Measurements from ENCODE around the gene EIPR1.

EIPR1 gene

GRCh38 chr2:3341336-3341735, 36.3 kb downstream of the EIPR1 start:
- in situ Hi-C loops (cut with MboI; ENCODE audit: low sequenced_read_pairs, unreplicated experiment), result no loop called here
- TF ChIP-seq, protein P1, sequence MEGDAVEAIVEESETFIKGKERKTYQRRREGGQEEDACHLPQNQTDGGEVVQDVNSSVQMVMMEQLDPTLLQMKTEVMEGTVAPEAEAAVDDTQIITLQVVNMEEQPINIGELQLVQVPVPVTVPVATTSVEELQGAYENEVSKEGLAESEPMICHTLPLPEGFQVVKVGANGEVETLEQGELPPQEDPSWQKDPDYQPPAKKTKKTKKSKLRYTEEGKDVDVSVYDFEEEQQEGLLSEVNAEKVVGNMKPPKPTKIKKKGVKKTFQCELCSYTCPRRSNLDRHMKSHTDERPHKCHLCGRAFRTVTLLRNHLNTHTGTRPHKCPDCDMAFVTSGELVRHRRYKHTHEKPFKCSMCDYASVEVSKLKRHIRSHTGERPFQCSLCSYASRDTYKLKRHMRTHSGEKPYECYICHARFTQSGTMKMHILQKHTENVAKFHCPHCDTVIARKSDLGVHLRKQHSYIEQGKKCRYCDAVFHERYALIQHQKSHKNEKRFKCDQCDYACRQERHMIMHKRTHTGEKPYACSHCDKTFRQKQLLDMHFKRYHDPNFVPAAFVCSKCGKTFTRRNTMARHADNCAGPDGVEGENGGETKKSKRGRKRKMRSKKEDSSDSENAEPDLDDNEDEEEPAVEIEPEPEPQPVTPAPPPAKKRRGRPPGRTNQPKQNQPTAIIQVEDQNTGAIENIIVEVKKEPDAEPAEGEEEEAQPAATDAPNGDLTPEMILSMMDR (IDR thresholded peaks at IDR 0.05; ENCODE audit: borderline replicate concordance, control extremely low read depth, extremely low read depth, insufficient read depth, missing control alignments), result no peak
- no peak for DNase-seq (ENCODE audit: low spot score)

GRCh38 chr2:3340144-3340543, 37.5 kb downstream of the EIPR1 start:
- in situ Hi-C loops (cut with MboI; ENCODE audit: low sequenced_read_pairs, unreplicated experiment), result no loop called here
- DNase-seq (ENCODE audit: low spot score), result no peak
- TF ChIP-seq, protein P1 (IDR thresholded peaks at IDR 0.05; ENCODE audit: borderline replicate concordance, control extremely low read depth, extremely low read depth, insufficient read depth, missing control alignments), result no peak

DNA sequence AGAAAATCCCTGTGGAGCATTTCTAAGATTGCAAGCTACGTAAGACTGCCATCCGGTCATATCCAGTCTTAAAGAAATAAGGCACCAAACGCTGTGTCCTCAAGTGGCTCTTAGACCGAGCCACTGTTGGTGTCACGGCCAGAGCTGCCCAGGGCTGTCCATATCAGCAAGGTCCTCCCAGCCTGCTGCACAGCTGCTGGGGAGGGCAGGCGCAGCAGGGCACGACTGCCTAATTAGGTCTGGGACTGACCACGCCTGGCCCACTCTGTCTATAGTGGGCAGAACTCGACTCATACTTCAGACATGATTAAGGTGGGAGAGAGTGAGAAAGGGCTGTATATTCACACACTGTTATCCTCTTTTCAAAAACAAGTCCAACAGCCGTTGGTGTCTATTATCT, 39.3 kb downstream of the EIPR1 start:
- in situ Hi-C loops (cut with MboI; ENCODE audit: low sequenced_read_pairs, unreplicated experiment), result no loop called here
- DNase-seq (ENCODE audit: low spot score), result no peak
- TF ChIP-seq, protein P1 (IDR thresholded peaks at IDR 0.05; ENCODE audit: borderline replicate concordance, control extremely low read depth, extremely low read depth, insufficient read depth, missing control alignments), result no peak

DNA sequence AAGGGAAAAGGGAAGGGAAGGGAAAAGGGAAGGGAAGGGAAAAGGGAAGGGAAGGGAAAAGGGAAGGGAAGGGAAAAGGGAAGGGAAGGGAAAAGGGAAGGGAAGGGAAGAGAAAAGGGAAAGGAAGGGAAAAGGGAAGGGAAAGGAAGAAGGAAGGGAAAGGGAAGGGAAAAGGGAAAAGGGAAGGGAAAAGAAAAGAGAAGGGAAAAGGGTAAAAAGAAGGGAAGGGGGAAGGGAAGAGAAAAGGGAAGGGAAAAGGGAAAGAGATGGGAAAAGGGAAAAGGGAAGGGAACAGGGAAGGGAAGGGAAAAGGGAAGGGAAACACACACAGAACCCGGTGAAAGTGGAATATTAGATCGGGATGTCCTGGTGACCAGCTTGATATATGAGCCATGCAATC, 40.8 kb downstream of the EIPR1 start:
- no peak for DNase-seq (ENCODE audit: low spot score)
- in situ Hi-C loops (cut with MboI; ENCODE audit: low sequenced_read_pairs, unreplicated experiment), result no loop called here
- TF ChIP-seq, protein P1 (IDR thresholded peaks at IDR 0.05; ENCODE audit: borderline replicate concordance, control extremely low read depth, extremely low read depth, insufficient read depth, missing control alignments), result no peak

DNA sequence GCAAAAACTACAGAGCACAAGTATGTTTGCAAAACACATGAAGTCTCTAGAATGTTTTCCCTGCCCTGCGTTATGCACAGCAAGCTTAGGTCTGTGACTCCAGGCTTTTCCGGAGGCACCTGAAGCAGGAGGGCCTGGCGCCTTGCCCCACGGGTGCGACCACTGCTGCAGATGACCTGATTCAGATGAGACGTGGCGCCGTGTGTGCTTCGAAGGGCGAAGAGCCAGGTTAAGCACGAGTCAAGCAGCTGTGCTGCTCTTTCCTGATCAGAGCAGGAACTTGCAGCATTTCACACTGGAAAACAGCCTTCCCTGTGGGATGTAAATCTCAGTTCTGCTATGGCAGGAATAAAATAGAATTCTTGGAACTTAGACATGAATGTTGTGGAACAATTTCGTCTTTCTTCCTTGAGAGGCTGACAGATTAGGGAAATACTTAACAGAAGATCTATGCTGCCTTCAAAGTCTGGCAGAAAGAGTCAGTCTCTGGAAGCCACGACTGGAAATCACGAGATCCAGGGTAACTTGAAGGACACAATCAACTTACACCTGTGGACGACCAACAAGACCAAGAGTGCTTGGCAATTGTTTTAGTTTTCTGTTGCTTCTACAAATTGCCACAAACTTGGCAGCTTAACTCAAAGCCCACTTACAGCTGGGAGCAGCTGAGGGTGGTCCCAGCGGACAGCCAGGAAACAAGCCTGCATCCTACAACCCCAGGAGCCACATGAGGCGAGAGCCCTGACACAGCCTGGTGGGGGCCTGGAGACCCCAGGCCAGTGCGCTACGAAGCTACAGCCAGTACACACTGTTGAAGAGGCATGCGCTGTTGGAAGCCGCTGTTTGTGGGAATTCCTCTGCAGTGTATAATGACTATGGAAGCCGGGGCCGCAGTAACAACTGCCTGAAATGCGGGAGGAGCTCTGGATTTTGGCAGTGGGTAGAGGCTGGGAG, 42.9 kb downstream of the EIPR1 start:
- TF ChIP-seq, protein P1 (IDR thresholded peaks at IDR 0.05; ENCODE audit: borderline replicate concordance, control extremely low read depth, extremely low read depth, insufficient read depth, missing control alignments), result no peak
- in situ Hi-C loops (cut with MboI; ENCODE audit: low sequenced_read_pairs, unreplicated experiment), result no loop called here
- no peak for DNase-seq (ENCODE audit: low spot score)

DNA sequence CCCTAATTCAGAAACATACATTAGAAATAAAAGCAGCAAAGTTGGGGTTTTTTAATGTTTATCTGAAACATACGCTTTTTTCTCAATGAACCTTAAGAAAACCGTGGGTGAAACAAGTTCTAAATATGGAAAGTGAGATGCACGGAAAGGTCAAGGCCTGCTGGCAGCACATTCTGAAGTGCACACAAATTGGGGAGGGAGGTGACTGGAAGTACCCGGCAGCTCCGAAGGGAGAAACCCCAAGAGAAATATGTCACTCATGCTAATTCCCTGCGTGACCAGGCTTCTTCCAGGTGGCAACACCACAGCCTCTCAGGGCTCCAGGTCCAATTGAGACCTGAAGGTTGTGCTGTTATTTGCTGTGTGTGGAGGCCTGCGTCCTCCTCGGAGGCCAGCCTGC, 45.5 kb downstream of the EIPR1 start:
- no peak for DNase-seq (ENCODE audit: low spot score)
- TF ChIP-seq, protein P1 (IDR thresholded peaks at IDR 0.05; ENCODE audit: borderline replicate concordance, control extremely low read depth, extremely low read depth, insufficient read depth, missing control alignments), result no peak
- in situ Hi-C loops (cut with MboI; ENCODE audit: low sequenced_read_pairs, unreplicated experiment), result no loop called here

All from GM13976 (cell line).